GOT3 (cell line): ENCODE results near the gene LAMA4.

ENCODE experiments used
- DNase-seq: peaks from one replicate; lab custom pipeline; 2025; ENCODE audit warnings: mixed read lengths; lab: John Stamatoyannopoulos, UW

Gene LAMA4

GRCh38 chr6:112243861-112244827 is 10.2 kb downstream of the LAMA4 start:
- no peak for DNase-seq

- DNase-seq: no peak
These were observed 12.4 kb downstream of the LAMA4 start for GRCh38 chr6:112241820-112242429.

GRCh38 chr6:112237595-112237994 is 16.8 kb downstream of the LAMA4 start:
- no peak for DNase-seq

GRCh38 chr6:112237066-112237465 is 17.3 kb downstream of the LAMA4 start:
- DNase-seq: no peak

GRCh38 chr6:112235956-112236355 is 18.4 kb downstream of the LAMA4 start:
- DNase-seq: no peak

- DNase-seq: no peak
These were observed 19.8 kb downstream of the LAMA4 start for GRCh38 chr6:112234601-112235000.

GRCh38 chr6:112233847-112234246 is 20.5 kb downstream of the LAMA4 start:
- no peak for DNase-seq

- no peak for DNase-seq
These were observed 21.5 kb downstream of the LAMA4 start for GRCh38 chr6:112232845-112233256.

- DNase-seq: no peak
These were observed 22.7 kb downstream of the LAMA4 start for GRCh38 chr6:112231594-112232060.

- DNase-seq: no peak
These were observed 23.2 kb downstream of the LAMA4 start for GRCh38 chr6:112231164-112231563.

- DNase-seq: no peak
These were observed 25.7 kb downstream of the LAMA4 start for GRCh38 chr6:112228480-112229332.

GRCh38 chr6:112227992-112228391 is 26.4 kb downstream of the LAMA4 start:
- no peak for DNase-seq

GRCh38 chr6:112227411-112227810 is 27.0 kb downstream of the LAMA4 start:
- no peak for DNase-seq

GRCh38 chr6:112225691-112226090 is 28.7 kb downstream of the LAMA4 start:
- no peak for DNase-seq

GRCh38 chr6:112224088-112224487 is 30.3 kb downstream of the LAMA4 start:
- DNase-seq: no peak

- no peak for DNase-seq
These were observed 31.1 kb downstream of the LAMA4 start for GRCh38 chr6:112223070-112223861.

GRCh38 chr6:112221981-112222852 is 32.1 kb downstream of the LAMA4 start:
- no peak for DNase-seq

GRCh38 chr6:112221561-112221960 is 32.8 kb downstream of the LAMA4 start:
- DNase-seq: no peak

GRCh38 chr6:112218563-112218962 is 35.8 kb downstream of the LAMA4 start:
- no peak for DNase-seq
